A549 treated with AZD2906 at 1 μM for 4 hours (cell line): ENCODE measurements around the gene FAM200B. TPM values are rescaled to one million over a fixed set of nuclear protein-coding genes. Genes with fewer than 3 reads are reported as not detected.

ENCODE experiments used
- total RNA-seq: library from RNA; stranded (reverse); fragments of 200-300 nt; extraction: Qiagen RNA extraction; gene quantifications from 5 replicates; pipeline ENCODE4 v1.2.3, GENCODE V29; 2022

The FAM200B gene
- total RNA-seq = 23.8 to 29.3 TPM (median 25.1 TPM) in 5 replicates

GRCh38 chr4:15681372-15682241 is at the start of gene FAM200B:
TSS of gene FAM200B (plus strand) at chr4:15681827. CDS start at chr4:15686978, 5,151 bp downstream.

GRCh38 chr4:15655223-15656037 is 26.2 kb upstream of the FAM200B start, which contains the start of gene FBXL5:
TSS of gene FBXL5 (minus strand) at chr4:15655357. CDS start at chr4:15655287, 70 bp downstream.

GRCh38 chr4:15702941-15703403 is 21.3 kb downstream of the FAM200B start, which contains the start of gene BST1:
TSS of gene BST1 (plus strand) at chr4:15703065. CDS start at chr4:15703145, 80 bp downstream.

Other genes starting within 250 kb of the FAM200B start
- gene CC2D2A, start 211.9 kb upstream of the FAM200B start, total RNA-seq = 11.3 to 14.0 TPM (median 12.1 TPM) in 5 replicates
- gene FBXL5, start 26.5 kb upstream of the FAM200B start, total RNA-seq = 27.2 to 33.4 TPM (median 28.2 TPM) in 5 replicates
- 14.2 to 19.0 TPM (median 15.5 TPM) in 5 replicates for gene BST1, start 21.2 kb downstream of the FAM200B start, total RNA-seq
- gene CD38, start 96.5 kb downstream of the FAM200B start, total RNA-seq = 12.4 to 16.6 TPM (median 13.0 TPM) in 5 replicates